ENCODE results near the gene FZD8. TPM values are rescaled to one million over a fixed set of nuclear protein-coding genes. Genes with fewer than 3 reads are reported as not detected.

The FZD8 gene
- total RNA-seq, 1 donor from 2014 or later = 45.9 TPM

- TF ChIP-seq CTCF (IDR thresholded peaks at IDR 0.05; ENCODE audit: unreplicated experiment) = no peak
- Mint-ChIP-seq H3K4me1 (ENCODE audit: unreplicated experiment) (peaks cover 13% of the 10 kb centered on the region), H3K27ac (ENCODE audit: unreplicated experiment) (no peak overlapping the region), H3K9me3 (ENCODE audit: unreplicated experiment) (no peaks in the 10 kb centered on the region), H3K27me3 (ENCODE audit: unreplicated experiment) (peaks cover 3% of the 10 kb centered on the region), H3K4me3 (ENCODE audit: unreplicated experiment) (no peak overlapping the region), H3K36me3 (ENCODE audit: low read depth, unreplicated experiment) (no peaks in the 10 kb centered on the region)
- no peak for DNase-seq (ENCODE audit: low spot score)
Observed at GRCh38 chr10:35633006-35633980, 8.8 kb downstream of the FZD8 start.

GRCh38 chr10:35632027-35632426 lies 10.1 kb downstream of the FZD8 start:
- H3K4me1 Mint-ChIP-seq (ENCODE audit: unreplicated experiment) = peaks cover 10% of the 10 kb centered on the region
- no peak for TF ChIP-seq CTCF (IDR thresholded peaks at IDR 0.05; ENCODE audit: unreplicated experiment)
- H3K4me3 Mint-ChIP-seq (ENCODE audit: unreplicated experiment) = no peak overlapping the region
- no peak for DNase-seq (ENCODE audit: low spot score)
- H3K9me3 Mint-ChIP-seq (ENCODE audit: unreplicated experiment) = no peaks in the 10 kb centered on the region
- H3K27ac Mint-ChIP-seq (ENCODE audit: unreplicated experiment) = no peak overlapping the region
- H3K36me3 Mint-ChIP-seq (ENCODE audit: low read depth, unreplicated experiment) = no peaks in the 10 kb centered on the region
- H3K27me3 Mint-ChIP-seq (ENCODE audit: unreplicated experiment) = peaks cover 3% of the 10 kb centered on the region

- Mint-ChIP-seq H3K27ac (ENCODE audit: unreplicated experiment) (no peak overlapping the region), H3K4me3 (ENCODE audit: unreplicated experiment) (no peak overlapping the region), H3K36me3 (ENCODE audit: low read depth, unreplicated experiment) (no peaks in the 10 kb centered on the region), H3K4me1 (ENCODE audit: unreplicated experiment) (peaks cover 8% of the 10 kb centered on the region), H3K9me3 (ENCODE audit: unreplicated experiment) (no peaks in the 10 kb centered on the region), H3K27me3 (ENCODE audit: unreplicated experiment) (peaks cover 3% of the 10 kb centered on the region)
- TF ChIP-seq CTCF (IDR thresholded peaks at IDR 0.05; ENCODE audit: unreplicated experiment) = no peak
- DNase-seq (ENCODE audit: low spot score) = no peak
Observed at GRCh38 chr10:35631404-35631803, 10.7 kb downstream of the FZD8 start.

GRCh38 chr10:35626971-35627507 lies 15.1 kb downstream of the FZD8 start:
- Mint-ChIP-seq H3K27me3 (ENCODE audit: unreplicated experiment) (peaks cover 4% of the 10 kb centered on the region), H3K36me3 (ENCODE audit: low read depth, unreplicated experiment) (peaks cover 4% of the 10 kb centered on the region), H3K4me1 (ENCODE audit: unreplicated experiment) (no peaks in the 10 kb centered on the region), H3K9me3 (ENCODE audit: unreplicated experiment) (no peaks in the 10 kb centered on the region), H3K27ac (ENCODE audit: unreplicated experiment) (no peak overlapping the region), H3K4me3 (ENCODE audit: unreplicated experiment) (no peak overlapping the region)
- no peak for DNase-seq (ENCODE audit: low spot score)
- TF ChIP-seq CTCF (IDR thresholded peaks at IDR 0.05; ENCODE audit: unreplicated experiment) = no peak

- no peak for TF ChIP-seq CTCF (IDR thresholded peaks at IDR 0.05; ENCODE audit: unreplicated experiment)
- H3K27ac Mint-ChIP-seq (ENCODE audit: unreplicated experiment) = no peak overlapping the region
- DNase-seq (ENCODE audit: low spot score) = no peak
- no peak overlapping the region for H3K4me3 Mint-ChIP-seq (ENCODE audit: unreplicated experiment)
- H3K36me3 Mint-ChIP-seq (ENCODE audit: low read depth, unreplicated experiment) = peaks cover 3% of the 10 kb centered on the region
- peaks cover 7% of the 10 kb centered on the region for H3K9me3 Mint-ChIP-seq (ENCODE audit: unreplicated experiment)
- no peaks in the 10 kb centered on the region for H3K4me1 Mint-ChIP-seq (ENCODE audit: unreplicated experiment)
- peaks cover 4% of the 10 kb centered on the region for H3K27me3 Mint-ChIP-seq (ENCODE audit: unreplicated experiment)
Observed at GRCh38 chr10:35614312-35614711, 27.8 kb downstream of the FZD8 start.

Data from endothelial cell (in vitro differentiated cells).